HepG2 (cell line): Measurements from ENCODE around the gene MYL3. TPM values are rescaled to one million over a fixed set of nuclear protein-coding genes. Genes with fewer than 3 reads are reported as not detected.

Experiments
- ATAC-seq: fragments of 200-7000 bp; cut with Tn5 transposase; 3 replicates; pipeline ENCODE4 v1.9.1; 2020; ENCODE audit warnings: mild to moderate bottlenecking, moderate library complexity
- BruUV-seq: library from RNA; stranded (reverse); fragments of 400-500 nt; replicated peaks from 2 replicates; lab custom pipeline; 2021; lab: Mats Ljungman, UMichigan
- CTCF ChIA-PET: fragments of 300-600 bp; formaldehyde crosslinking; extraction: SDS; loops from one replicate; lab custom pipeline; 2021; ENCODE audit warnings: low total read pairs, inconsistent platforms, low intra/inter-chr PET ratio; lab: Yijun Ruan, JAX
- POLR2A ChIA-PET: fragments of 350-600 bp; sonication (Branson Sonifier 250); formaldehyde crosslinking; loops from one replicate; lab custom pipeline; 2020; ENCODE audit warnings: antibody characterized with exemption, inconsistent platforms; lab: Yijun Ruan, JAX
- DNase-seq: peaks from one replicate; pipeline ENCODE4 v3.0.0-alpha.2; 2015; ENCODE audit warnings: low spot score
- FAIRE-seq: peaks from 3 replicates; lab custom pipeline; 2011; peaks lifted over from hg19 to GRCh38; lab: Jason Lieb, UNC
- H2AFZ ChIP-seq: one replicate; pipeline ENCODE4 v1.6.1; 2011; ENCODE audit warnings: low read length, inconsistent platforms
- H3K27ac ChIP-seq: fragments of 300-600 bp; 3 replicates; pipeline ENCODE4 v1.8.0; 2011; ENCODE audit warnings: mixed run types, mild to moderate bottlenecking, mixed read lengths, low read length, inconsistent platforms; ENCODE audit not compliant: insufficient read depth; ENCODE audit errors: extremely low read length
- H3K27me3 ChIP-seq, 2 experiments: fragments of 200-600 bp in 1 of 2; 2 replicates in 1 of 2; 3 replicates in 1 of 2; pipeline versions ENCODE4 v1.6.0 to v1.8.0; 2011; ENCODE audit warnings: low read length in 2 of 2, mild to moderate bottlenecking in 2 of 2, moderate library complexity in 2 of 2, inconsistent platforms in 1 of 2; ENCODE audit not compliant: insufficient read depth in 2 of 2, control insufficient read depth in 1 of 2
- H3K36me3 ChIP-seq, 2 experiments: fragments of 200-600 bp in 1 of 2; replicated peaks in 1 of 2; 2 replicates in 1 of 2; 3 replicates in 1 of 2; pipeline versions ENCODE4 v1.5.1 to v1.8.0; 2011; ENCODE audit warnings: low read length in 2 of 2, inconsistent platforms in 1 of 2; ENCODE audit not compliant: insufficient read depth in 2 of 2, control insufficient read depth in 1 of 2
- H3K4me1 ChIP-seq: 2 replicates; pipeline ENCODE4 v1.5.1; 2012; ENCODE audit warnings: low read length, inconsistent platforms; ENCODE audit not compliant: insufficient read depth
- H3K4me2 ChIP-seq: 2 replicates; pipeline ENCODE4 v1.6.0; 2011; ENCODE audit warnings: low read depth, low read length, inconsistent platforms
- H3K4me3 ChIP-seq, 3 experiments: fragments of 200-600 bp in 1 of 3; sonication (generic), shearing (Covaris generic) in 1 of 3; replicated peaks in 1 of 3; 2 replicates each; pipeline ENCODE4 v1.5.1; 2011 to 2016; ENCODE audit warnings: low read length in 3 of 3, inconsistent platforms in 2 of 3, low read depth in 2 of 3, mild to moderate bottlenecking in 2 of 3, control low read depth in 1 of 3, mixed read lengths in 1 of 3; ENCODE audit not compliant: insufficient read depth in 1 of 3
- H3K79me2 ChIP-seq: one replicate; pipeline ENCODE4 v1.6.1; 2011; ENCODE audit warnings: low read length, inconsistent platforms; ENCODE audit not compliant: insufficient read depth
- H3K9ac ChIP-seq: 2 replicates; pipeline ENCODE4 v1.6.0; 2011; ENCODE audit warnings: mild to moderate bottlenecking, low read depth, low read length, inconsistent platforms; ENCODE audit not compliant: insufficient read depth
- H3K9me3 ChIP-seq: 2 replicates; pipeline ENCODE4 v1.5.1; 2012; ENCODE audit warnings: mild to moderate bottlenecking, low read length
- H4K20me1 ChIP-seq: 2 replicates; pipeline ENCODE4 v1.6.0; 2011; ENCODE audit warnings: inconsistent platforms, mild to moderate bottlenecking, low read length, moderate library complexity; ENCODE audit not compliant: insufficient read depth
- DR1 ChIP-seq: sonication (generic); formaldehyde crosslinking; IDR thresholded peaks from 2 replicates; pipeline ENCODE4 v1.8.0; 2021; ENCODE audit warnings: mild to moderate bottlenecking, missing genetic modification reagents, inconsistent platforms
- EZH2 ChIP-seq: conservative IDR thresholded peaks from 2 replicates; pipeline ENCODE4 v1.6.1; 2012; ENCODE audit warnings: mild to moderate bottlenecking, low read depth, low read length, moderate library complexity
- HNRNPK ChIP-seq: fragments of 200-400 bp; formaldehyde crosslinking; IDR thresholded peaks from 2 replicates; pipeline ENCODE4 v1.6.1; 2018; ENCODE audit warnings: low read length, low read depth, moderate library complexity, mild to moderate bottlenecking; ENCODE audit not compliant: poor library complexity, severe bottlenecking
- LCORL ChIP-seq, 2 experiments: fragments of 450-650 bp in 1 of 2; sonication (generic) in 1 of 2; formaldehyde crosslinking in 1 of 2; IDR thresholded peaks; 2 replicates each; pipeline versions ENCODE4 v1.5.0 to v1.6.1; 2017 to 2020; ENCODE audit warnings: antibody characterized with exemption in 1 of 2, missing genetic modification reagents in 1 of 2
- ZHX2 ChIP-seq, 2 experiments: sonication (generic) in 1 of 2; formaldehyde crosslinking in 1 of 2; IDR thresholded peaks; 2 replicates each; pipeline versions ENCODE4 v1.6.1 to v1.9.0; 2014 to 2022; ENCODE audit warnings: antibody characterized with exemption in 1 of 2, borderline replicate concordance in 1 of 2, inconsistent platforms in 1 of 2, low read depth in 1 of 2, missing genetic modification reagents in 1 of 2
- ZNF850 ChIP-seq: sonication (generic); formaldehyde crosslinking; conservative IDR thresholded peaks from 2 replicates; pipeline ENCODE4 v1.9.0; 2021; ENCODE audit warnings: mild to moderate bottlenecking, missing genetic modification reagents
- WGBS: methylation state at CpG from one replicate; pipeline ENCODE4 v1.1.6; 2017; ENCODE audit warnings: low lambda C conversion rate; 5-methylcytosine and 5-hydroxymethylcytosine counted together
- in situ Hi-C: cut with HindIII; loops from 2 replicates; pipeline ENCODE4 v1.10.0; 2017; ENCODE audit warnings: low pct_unique_long_range_greater_than_20kb; ENCODE audit not compliant: extremely low pct_ligation_motif_present
- intact Hi-C: fragments of 100-400 bp; cut with micrococcal nuclease; formaldehyde crosslinking; loops from one replicate; pipeline ENCODE4 v1.10.0; 2022; ENCODE audit not compliant: unreplicated experiment
- polyA plus RNA-seq, 8 experiments: library from polyadenylated mRNA; depleted of rRNA in 3 of 8; stranded (reverse) in 7 of 8; unstranded in 1 of 8; fragments of >200 nt; fragmentation: Illumina TruSeq in 4 of 8; extraction: Trizol in 4 of 8; gene quantifications; 2 replicates each; pipeline versions ENCODE4 v1.2.1 to v1.2.3, GENCODE V29; 2011 to 2016; ENCODE audit warnings: low read depth in 4 of 8, missing spikeins in 1 of 8, mixed read lengths in 1 of 8; ENCODE audit not compliant: insufficient read depth in 1 of 8
- total RNA-seq, 5 experiments: library from RNA; depleted of rRNA; stranded (reverse); fragments of >200 nt; fragmentation: Illumina TruSeq; extraction: Trizol; gene quantifications; 2 replicates each; pipeline ENCODE4 v1.2.3, GENCODE V29; 2016; ENCODE audit warnings: low read depth in 1 of 5

Gene MYL3
- total and polyA plus RNA-seq, 2 of the 13 experiments (the other 11 are each of a cell fraction or from before 2014, with no cell fraction given), result not detected

GRCh38 chr3:46885612-46886011 is 22.4 kb upstream of the MYL3 start:
- H3K27ac ChIP-seq, result no peak overlapping the region
- H3K4me3 ChIP-seq, result no peak overlapping the region
- DNase-seq (no peak), FAIRE-seq (no peak), ATAC-seq (no peak)
- intact Hi-C loops, result no loop called here
- ChIA-PET POLR2A (no interaction called here), CTCF (no interaction called here)
- H3K27me3 ChIP-seq, result peaks cover 22 to 74% of the 10 kb centered on the region in 2 experiments
- H3K36me3 ChIP-seq, result no peaks in the 10 kb centered on the region
- TF ChIP-seq LCORL (IDR thresholded peaks at IDR 0.05), result 0 out of 2 replicates have a peak, but pooled peaks have one; percentile 50
- TF ChIP-seq LCORL (CRISPR knock-in tag; IDR thresholded peaks at IDR 0.05), result no peak
- no peak for TF ChIP-seq HNRNPK
- no peak for TF ChIP-seq ZHX2 (IDR thresholded peaks at IDR 0.05; ENCODE audit: low read depth)
- TF ChIP-seq ZHX2 (CRISPR knock-in tag; IDR thresholded peaks at IDR 0.05; ENCODE audit: borderline replicate concordance), result no peak
- TF ChIP-seq DR1 (CRISPR knock-in tag), result no peak
- TF ChIP-seq ZNF850 (CRISPR knock-in tag), result no peak
- 0 out of 2 replicates have a peak, but pooled peaks have one; percentile 20 for TF ChIP-seq EZH2
- no peak overlapping the region for H3K4me2 ChIP-seq
- no peaks in the 10 kb centered on the region for H3K79me2 ChIP-seq
- no TSS peak for BruUV-seq
- in situ Hi-C loops, result no loop called here
- no peaks in the 10 kb centered on the region for H3K9me3 ChIP-seq
- peaks cover 8% of the 10 kb centered on the region; the same call in 1 of the 2 replicates for H3K4me1 ChIP-seq
- peaks cover 6% of the 10 kb centered on the region; the same call in 1 of the 2 replicates for H4K20me1 ChIP-seq
- 61% methylated on average over 2 of the region's 3 CpGs for WGBS
- H2AFZ ChIP-seq, result no peak overlapping the region
- H3K9ac ChIP-seq, result no peak overlapping the region
